PC-9 (cell line): ENCODE measurements around the gene PSMD13. TPM values are rescaled to one million over a fixed set of nuclear protein-coding genes. Genes with fewer than 3 reads are reported as not detected.

Experiments
- BruUV-seq: library from RNA; stranded (reverse); fragments of 400-500 nt; replicated peaks from 2 replicates; lab custom pipeline; 2021; lab: Mats Ljungman, UMichigan
- CTCF ChIA-PET: fragments of 300-600 bp; sonication (Branson Sonifier 250); formaldehyde crosslinking; loops from one replicate; lab custom pipeline; 2022; ENCODE audit warnings: antibody characterized with exemption; lab: Charles Lee
- POLR2A ChIA-PET: fragments of 300-600 bp; sonication (Branson Sonifier 250); formaldehyde crosslinking; loops from one replicate; lab custom pipeline; 2022; ENCODE audit warnings: antibody characterized with exemption; ENCODE audit not compliant: unreplicated experiment; lab: Charles Lee
- DNase-seq, 2 experiments: peaks; one replicate each; pipeline versions ENCODE4 v3.0.0 to v3.0.0-alpha.2; 2015 to 2022; ENCODE audit warnings: mixed read lengths in 1 of 2
- H2AFZ ChIP-seq: fragments of 200-600 bp; sonication (generic); 2 replicates; pipeline ENCODE4 v1.8.1; 2017; ENCODE audit warnings: antibody characterized with exemption
- H3F3A ChIP-seq: fragments of 200-600 bp; sonication (generic); 2 replicates; pipeline ENCODE4 v1.8.1; 2017; ENCODE audit warnings: antibody characterized with exemption, mild to moderate bottlenecking, low read depth; ENCODE audit not compliant: insufficient read depth
- H3K27ac ChIP-seq: fragments of 200-600 bp; sonication (generic); 2 replicates; pipeline ENCODE4 v1.6.1; 2016; ENCODE audit warnings: mixed run types
- H3K27me3 ChIP-seq: fragments of 200-600 bp; sonication (generic); 2 replicates; pipeline ENCODE4 v1.6.1; 2016; ENCODE audit warnings: low read depth, mixed run types; ENCODE audit not compliant: insufficient read depth
- H3K36me3 ChIP-seq: fragments of 200-600 bp; sonication (generic); 2 replicates; pipeline ENCODE4 v1.6.1; 2016; ENCODE audit warnings: low read depth, mixed run types
- H3K4me1 ChIP-seq: fragments of 200-600 bp; sonication (generic); replicated peaks from 2 replicates; pipeline ENCODE4 v1.6.1; 2016; ENCODE audit warnings: mixed run types; ENCODE audit not compliant: insufficient read depth
- H3K4me2 ChIP-seq: fragments of 200-600 bp; sonication (generic); 2 replicates; pipeline ENCODE4 v1.6.1; 2017; ENCODE audit warnings: mixed run types
- H3K4me3 ChIP-seq: fragments of 200-600 bp; sonication (generic); 2 replicates; pipeline ENCODE4 v1.6.1; 2016; ENCODE audit warnings: mixed run types
- H3K79me2 ChIP-seq: fragments of 200-600 bp; sonication (generic); 2 replicates; pipeline ENCODE4 v1.6.1; 2017; ENCODE audit warnings: low read depth, mixed run types
- H3K9me2 ChIP-seq: fragments of 200-600 bp; sonication (generic); 2 replicates; pipeline ENCODE4 v1.8.1; 2017; ENCODE audit warnings: mild to moderate bottlenecking; ENCODE audit not compliant: insufficient read depth
- H3K9me3 ChIP-seq: fragments of 200-600 bp; sonication (generic); 2 replicates; pipeline ENCODE4 v1.8.1; 2016; ENCODE audit warnings: low read depth; ENCODE audit not compliant: insufficient read depth
- H4K20me1 ChIP-seq: fragments of 200-600 bp; sonication (generic); 2 replicates; pipeline ENCODE4 v1.8.1; 2017; ENCODE audit not compliant: insufficient read depth
- EZH2 ChIP-seq: fragments of 200-600 bp; sonication (generic); IDR thresholded peaks from 2 replicates; pipeline ENCODE4 v1.8.0; 2017; ENCODE audit warnings: antibody characterized with exemption, low read depth
- intact Hi-C: fragments of 100-400 bp; cut with micrococcal nuclease; formaldehyde crosslinking; loops from one replicate; pipeline ENCODE4 v1.10.0; 2022; ENCODE audit not compliant: unreplicated experiment
- total RNA-seq: library from RNA; stranded (reverse); gene quantifications from 2 replicates; pipeline ENCODE4 v1.2.3, GENCODE V29; 2021
- TF ChIP-seq, protein P1 (sequence below): fragments of 200-600 bp; sonication (generic); conservative IDR thresholded peaks from 2 replicates; pipeline ENCODE4 v1.6.1; 2017; ENCODE audit warnings: mixed run types, antibody characterized with exemption, mild to moderate bottlenecking, moderate library complexity

The PSMD13 gene
- total RNA-seq, 1 experiment from 2014 or later: 143 TPM

DNA sequence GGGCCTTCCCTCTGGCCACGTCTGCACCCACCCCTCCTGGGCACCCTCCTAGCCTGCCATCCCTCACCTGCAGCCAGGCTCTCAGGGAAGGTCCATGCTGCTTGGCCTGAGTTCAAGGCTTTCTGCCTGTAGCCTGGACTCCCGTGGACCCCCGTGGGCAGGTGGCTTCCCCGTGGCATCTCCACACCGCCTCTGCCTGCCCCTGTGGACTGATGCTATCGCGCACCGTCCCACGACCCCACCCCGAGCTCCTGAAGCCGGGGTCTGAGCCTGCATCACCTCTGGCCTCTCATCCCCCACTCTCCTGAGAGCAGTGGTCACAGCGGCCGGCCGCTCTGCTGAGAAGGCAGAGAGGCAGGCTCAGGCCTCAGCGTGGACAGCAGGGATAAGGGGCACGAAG lies 58.0 kb downstream of the PSMD13 start:
- intact Hi-C loops: no loop called here
- Histone ChIP-seq H3K27me3 (no peaks in the 10 kb centered on the region), H3K4me3 (no peak overlapping the region), H3F3A (no peaks in the 10 kb centered on the region), H4K20me1 (no peaks in the 10 kb centered on the region), H3K9me3 (no peaks in the 10 kb centered on the region), H2AFZ (no peak overlapping the region), H3K9me2 (no peaks in the 10 kb centered on the region), H3K4me2 (no peak overlapping the region), H3K27ac (no peak overlapping the region), H3K4me1 (no peaks in the 10 kb centered on the region), H3K36me3 (no peaks in the 10 kb centered on the region), H3K79me2 (no peaks in the 10 kb centered on the region)
- TF ChIP-seq, protein P1, sequence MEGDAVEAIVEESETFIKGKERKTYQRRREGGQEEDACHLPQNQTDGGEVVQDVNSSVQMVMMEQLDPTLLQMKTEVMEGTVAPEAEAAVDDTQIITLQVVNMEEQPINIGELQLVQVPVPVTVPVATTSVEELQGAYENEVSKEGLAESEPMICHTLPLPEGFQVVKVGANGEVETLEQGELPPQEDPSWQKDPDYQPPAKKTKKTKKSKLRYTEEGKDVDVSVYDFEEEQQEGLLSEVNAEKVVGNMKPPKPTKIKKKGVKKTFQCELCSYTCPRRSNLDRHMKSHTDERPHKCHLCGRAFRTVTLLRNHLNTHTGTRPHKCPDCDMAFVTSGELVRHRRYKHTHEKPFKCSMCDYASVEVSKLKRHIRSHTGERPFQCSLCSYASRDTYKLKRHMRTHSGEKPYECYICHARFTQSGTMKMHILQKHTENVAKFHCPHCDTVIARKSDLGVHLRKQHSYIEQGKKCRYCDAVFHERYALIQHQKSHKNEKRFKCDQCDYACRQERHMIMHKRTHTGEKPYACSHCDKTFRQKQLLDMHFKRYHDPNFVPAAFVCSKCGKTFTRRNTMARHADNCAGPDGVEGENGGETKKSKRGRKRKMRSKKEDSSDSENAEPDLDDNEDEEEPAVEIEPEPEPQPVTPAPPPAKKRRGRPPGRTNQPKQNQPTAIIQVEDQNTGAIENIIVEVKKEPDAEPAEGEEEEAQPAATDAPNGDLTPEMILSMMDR: no peak
- TF ChIP-seq EZH2: no peak
- no peak for DNase-seq
- no TSS peak for BruUV-seq
- ChIA-PET POLR2A (no interaction called here), CTCF (no interaction called here)

DNA sequence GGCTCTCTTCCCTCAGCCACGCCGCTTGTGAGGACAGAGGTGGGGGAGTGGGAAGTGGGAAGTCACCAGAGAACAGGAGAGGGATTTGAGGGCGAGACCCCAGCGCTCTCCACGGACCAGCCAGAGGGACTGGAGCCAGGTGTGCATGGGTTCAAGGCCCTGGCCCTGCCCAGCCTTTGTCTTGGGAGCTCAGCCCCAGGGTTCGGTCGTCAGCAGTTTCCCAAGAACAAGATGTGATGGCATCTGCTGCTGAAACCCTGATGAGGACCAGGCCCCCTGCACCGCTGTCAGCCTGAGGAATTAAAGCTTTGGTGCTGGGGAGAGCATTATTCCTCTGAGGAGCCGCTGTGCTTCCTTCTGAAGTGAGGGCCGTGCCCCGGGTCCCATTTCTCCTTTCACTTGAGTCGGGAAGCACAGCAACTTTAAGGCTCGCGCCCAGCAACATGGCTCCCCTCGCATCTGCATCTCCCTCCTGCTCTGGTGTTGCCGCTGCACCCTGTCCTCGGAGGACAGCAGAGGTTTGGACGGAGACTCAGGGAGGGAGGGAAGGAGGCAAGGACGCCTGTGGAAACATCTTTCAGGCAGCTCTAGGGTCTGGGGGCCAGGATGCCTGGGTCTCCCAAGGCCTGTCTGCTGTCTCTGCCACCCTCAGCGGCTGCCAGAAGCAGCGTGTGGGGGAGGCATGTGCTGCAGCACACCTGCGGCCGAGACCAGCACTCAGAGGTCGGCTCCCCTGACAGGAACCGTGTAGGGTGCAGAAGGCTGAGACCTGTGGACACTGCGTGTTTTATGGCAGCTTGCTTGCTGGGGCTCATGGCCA lies 58.8 kb downstream of the PSMD13 start:
- Histone ChIP-seq H3F3A (no peaks in the 10 kb centered on the region), H3K27me3 (no peaks in the 10 kb centered on the region), H3K9me3 (no peaks in the 10 kb centered on the region), H2AFZ (no peak overlapping the region), H3K4me2 (no peak overlapping the region), H3K4me3 (no peak overlapping the region), H3K4me1 (no peaks in the 10 kb centered on the region), H3K36me3 (no peaks in the 10 kb centered on the region), H3K27ac (no peak overlapping the region), H4K20me1 (no peaks in the 10 kb centered on the region), H3K79me2 (no peaks in the 10 kb centered on the region), H3K9me2 (no peaks in the 10 kb centered on the region)
- no TSS peak for BruUV-seq
- no peak for DNase-seq
- ChIA-PET POLR2A (no interaction called here), CTCF (no interaction called here)
- TF ChIP-seq EZH2: no peak
- TF ChIP-seq, protein P1: no peak
- intact Hi-C loops: no loop called here

DNA sequence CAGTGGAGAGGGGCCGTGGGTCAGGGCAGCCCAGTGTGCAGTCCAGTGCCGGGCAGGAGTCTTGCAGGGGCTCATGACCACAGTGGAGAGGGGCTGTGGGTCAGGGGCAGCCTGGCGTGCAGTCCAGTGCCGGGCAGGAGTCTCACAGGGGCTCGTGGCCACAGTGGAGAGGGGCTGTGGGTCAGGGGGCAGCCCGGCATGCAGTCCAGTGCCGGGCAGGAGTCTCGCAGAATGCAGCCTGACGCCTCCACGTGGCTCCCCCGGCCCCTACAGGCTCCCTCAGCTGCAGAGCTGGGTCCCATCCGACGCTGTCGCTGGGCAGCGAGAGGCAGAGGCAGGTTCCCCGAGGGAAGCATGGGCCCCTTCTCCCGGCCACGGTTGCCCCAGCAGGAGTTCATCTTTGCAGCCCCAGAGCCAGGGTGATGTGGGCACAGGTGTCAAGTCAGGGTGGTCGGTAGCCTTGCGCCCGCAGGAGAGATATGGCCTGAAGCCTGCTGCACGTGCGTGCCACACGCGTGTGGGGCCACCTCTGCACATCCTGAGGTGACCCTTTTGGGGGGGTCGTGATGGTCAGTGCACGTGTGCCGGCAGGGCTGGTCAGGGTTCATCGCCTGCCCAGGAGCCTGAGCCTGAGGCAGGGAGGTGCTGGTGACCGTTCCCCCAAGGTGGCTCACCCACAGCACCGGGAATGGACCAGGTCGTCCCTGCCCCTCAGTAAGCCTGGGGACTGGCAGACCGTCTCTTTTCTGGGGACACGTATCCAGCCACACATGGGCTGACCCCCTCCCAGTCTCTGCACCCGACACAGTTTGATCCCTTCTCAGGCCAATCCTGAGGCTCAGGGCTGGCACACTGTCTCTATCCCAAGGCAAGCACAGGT lies 59.6 kb downstream of the PSMD13 start:
- POLR2A ChIA-PET: no interaction called here
- no peaks in the 10 kb centered on the region for H4K20me1 ChIP-seq
- no peak overlapping the region for H3K4me3 ChIP-seq
- BruUV-seq: no TSS peak
- H3K27ac ChIP-seq: no peak overlapping the region
- no peaks in the 10 kb centered on the region for H3K9me2 ChIP-seq
- TF ChIP-seq, protein P1: no peak
- TF ChIP-seq EZH2: no peak
- no peaks in the 10 kb centered on the region for H3K36me3 ChIP-seq
- CTCF ChIA-PET: no interaction called here
- no peaks in the 10 kb centered on the region for H3K79me2 ChIP-seq
- H3F3A ChIP-seq: no peaks in the 10 kb centered on the region
- H3K4me1 ChIP-seq: no peaks in the 10 kb centered on the region
- H3K9me3 ChIP-seq: no peaks in the 10 kb centered on the region
- DNase-seq: no peak
- no peaks in the 10 kb centered on the region for H3K27me3 ChIP-seq
- intact Hi-C loops: no loop called here
- H3K4me2 ChIP-seq: no peak overlapping the region
- H2AFZ ChIP-seq: no peak overlapping the region
